Cardiac muscle cell (in vitro differentiated cells and primary cell): ENCODE data around the gene ISX. TPM values are rescaled to one million over a fixed set of nuclear protein-coding genes. Genes with fewer than 3 reads are reported as not detected.

Experiments used
- DNase-seq, 2 donors: peaks; one replicate each; pipeline versions ENCODE4 v3.0.0 to v3.0.0-alpha.2; 2010 to 2017; ENCODE audit warnings: low read depth in 1 of 2, low spot score in 1 of 2
- H3K27ac ChIP-seq: fragments of 200-600 bp; sonication (generic); 2 replicates; pipeline ENCODE4 v1.5.1; 2016
- H3K27me3 ChIP-seq: fragments of 200-600 bp; sonication (generic); 2 replicates; pipeline ENCODE4 v1.6.0; 2016; ENCODE audit warnings: control low read depth
- H3K36me3 ChIP-seq: fragments of 200-600 bp; sonication (generic); 2 replicates; pipeline ENCODE4 v1.5.1; 2016; ENCODE audit warnings: control low read depth
- H3K4me1 ChIP-seq: fragments of 200-600 bp; sonication (generic); 2 replicates; pipeline ENCODE4 v1.8.1; 2017; ENCODE audit warnings: low read depth, mild to moderate bottlenecking, mixed run types
- H3K4me3 ChIP-seq: fragments of 200-600 bp; sonication (generic); 2 replicates; pipeline ENCODE4 v1.5.1; 2016; ENCODE audit warnings: mild to moderate bottlenecking
- H3K9me3 ChIP-seq: fragments of 200-600 bp; sonication (generic); 2 replicates; pipeline ENCODE4 v1.5.1; 2017; ENCODE audit warnings: low read depth, mild to moderate bottlenecking, control low read depth
- polyA plus RNA-seq: library from polyadenylated mRNA; unstranded; fragments of >200 nt; fragmentation: Nextera tagmentation; extraction: Ambion mirVana; gene quantifications from 2 replicates; pipeline ENCODE4 v1.2.1, GENCODE V29; 2016
- total RNA-seq: library from RNA; depleted of rRNA; stranded (reverse); fragments of >200 nt; gene quantifications from 2 replicates; pipeline ENCODE4 v1.2.3, GENCODE V29; 2016
- TF ChIP-seq, protein P1 (sequence below): IDR thresholded peaks from 2 replicates; pipeline ENCODE4 v1.5.1; 2012; ENCODE audit warnings: low read depth, mild to moderate bottlenecking, low read length

The ISX gene
- not detected in 2 replicates for total RNA-seq
- polyA plus RNA-seq = not detected in 2 replicates

GRCh38 chr22:35065796-35066218, at the start of gene ISX:
TSS of gene ISX (plus strand) at chr22:35066158. CDS start at chr22:35067088, 930 bp downstream.
- no peaks in the 10 kb centered on the region for H3K9me3 ChIP-seq
- no peaks in the 10 kb centered on the region for H3K27me3 ChIP-seq
- no peaks in the 10 kb centered on the region for H3K4me1 ChIP-seq
- no peak within 1 kb of the TSS for H3K4me3 ChIP-seq
- no peaks in the 10 kb centered on the region for H3K36me3 ChIP-seq
- TF ChIP-seq, protein P1, sequence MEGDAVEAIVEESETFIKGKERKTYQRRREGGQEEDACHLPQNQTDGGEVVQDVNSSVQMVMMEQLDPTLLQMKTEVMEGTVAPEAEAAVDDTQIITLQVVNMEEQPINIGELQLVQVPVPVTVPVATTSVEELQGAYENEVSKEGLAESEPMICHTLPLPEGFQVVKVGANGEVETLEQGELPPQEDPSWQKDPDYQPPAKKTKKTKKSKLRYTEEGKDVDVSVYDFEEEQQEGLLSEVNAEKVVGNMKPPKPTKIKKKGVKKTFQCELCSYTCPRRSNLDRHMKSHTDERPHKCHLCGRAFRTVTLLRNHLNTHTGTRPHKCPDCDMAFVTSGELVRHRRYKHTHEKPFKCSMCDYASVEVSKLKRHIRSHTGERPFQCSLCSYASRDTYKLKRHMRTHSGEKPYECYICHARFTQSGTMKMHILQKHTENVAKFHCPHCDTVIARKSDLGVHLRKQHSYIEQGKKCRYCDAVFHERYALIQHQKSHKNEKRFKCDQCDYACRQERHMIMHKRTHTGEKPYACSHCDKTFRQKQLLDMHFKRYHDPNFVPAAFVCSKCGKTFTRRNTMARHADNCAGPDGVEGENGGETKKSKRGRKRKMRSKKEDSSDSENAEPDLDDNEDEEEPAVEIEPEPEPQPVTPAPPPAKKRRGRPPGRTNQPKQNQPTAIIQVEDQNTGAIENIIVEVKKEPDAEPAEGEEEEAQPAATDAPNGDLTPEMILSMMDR = no peak
- DNase-seq = no peak
- no peak within 1 kb of the TSS for H3K27ac ChIP-seq

DNA sequence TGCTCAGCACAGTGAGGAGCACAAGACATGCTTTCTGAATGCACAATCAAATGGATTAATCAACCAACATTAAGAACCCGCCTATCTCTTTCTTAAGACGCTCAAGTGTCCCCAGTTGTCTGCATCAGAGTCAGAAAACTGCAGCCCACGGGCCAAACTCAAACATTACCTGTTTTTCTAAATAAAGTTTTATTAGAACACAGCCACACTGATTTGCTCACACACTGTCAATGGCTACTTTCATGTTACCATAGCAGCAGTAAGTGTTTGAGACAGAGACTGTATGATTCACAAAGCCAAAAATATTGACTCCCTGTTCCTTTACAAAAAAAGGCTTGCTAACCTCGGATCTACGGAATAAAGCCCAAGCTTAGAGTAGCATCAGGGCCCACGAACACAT, 49.0 kb upstream of the ISX start:
- no peaks in the 10 kb centered on the region for H3K9me3 ChIP-seq
- no peak for DNase-seq
- TF ChIP-seq, protein P1 = no peak
- H3K27ac ChIP-seq = no peak overlapping the region
- no peaks in the 10 kb centered on the region for H3K4me1 ChIP-seq
- H3K36me3 ChIP-seq = no peaks in the 10 kb centered on the region
- H3K27me3 ChIP-seq = no peaks in the 10 kb centered on the region
- H3K4me3 ChIP-seq = no peak overlapping the region

DNA sequence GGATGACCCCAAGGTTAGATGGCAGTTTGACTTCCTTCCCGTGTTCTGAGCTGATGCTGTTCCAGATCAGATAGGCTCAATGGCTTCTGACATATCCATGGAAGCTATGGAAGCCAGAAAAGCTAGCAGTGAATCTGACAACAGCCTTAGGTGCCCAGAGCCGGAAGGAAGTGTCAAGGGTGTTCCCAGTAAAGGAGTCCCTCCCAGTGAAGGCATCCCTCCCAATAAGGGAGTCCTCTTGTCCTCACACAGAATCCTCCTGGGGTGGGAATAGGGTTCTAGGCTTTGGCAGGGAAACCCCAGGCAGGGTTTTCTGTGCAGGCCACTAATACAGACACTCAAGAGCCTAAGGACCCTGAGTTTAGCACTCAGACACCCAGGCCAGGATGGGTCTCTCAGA, 47.0 kb upstream of the ISX start:
- Histone ChIP-seq H3K27me3 (no peaks in the 10 kb centered on the region), H3K9me3 (no peaks in the 10 kb centered on the region), H3K36me3 (no peaks in the 10 kb centered on the region), H3K4me1 (no peaks in the 10 kb centered on the region), H3K27ac (no peak overlapping the region), H3K4me3 (no peak overlapping the region)
- no peak for DNase-seq
- TF ChIP-seq, protein P1 = no peak

GRCh38 chr22:35020517-35020916, 45.4 kb upstream of the ISX start:
- no peaks in the 10 kb centered on the region for H3K27me3 ChIP-seq
- no peaks in the 10 kb centered on the region for H3K9me3 ChIP-seq
- H3K4me3 ChIP-seq = no peak overlapping the region
- H3K27ac ChIP-seq = no peak overlapping the region
- no peaks in the 10 kb centered on the region for H3K4me1 ChIP-seq
- TF ChIP-seq, protein P1 = no peak
- no peak for DNase-seq
- no peaks in the 10 kb centered on the region for H3K36me3 ChIP-seq

DNA sequence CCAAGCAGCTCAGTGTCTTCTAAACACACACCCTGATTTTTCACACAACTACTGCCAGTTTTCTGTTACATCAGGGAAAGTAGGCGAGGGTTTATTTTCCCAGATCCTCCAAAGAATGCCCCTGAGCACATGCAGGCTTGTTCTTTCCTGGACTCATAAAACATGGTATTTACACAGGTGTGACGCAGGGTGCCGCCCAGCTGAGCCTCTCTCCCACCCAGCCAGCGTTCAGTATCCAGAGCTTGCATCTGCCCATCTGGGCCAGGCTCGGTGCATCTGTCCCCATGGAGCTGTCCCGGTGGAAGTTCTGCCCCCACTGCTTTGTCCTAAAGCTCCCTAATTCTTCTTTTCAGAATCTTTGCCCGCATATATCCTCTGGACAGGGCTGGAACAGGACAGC, 44.8 kb upstream of the ISX start:
- TF ChIP-seq, protein P1 = no peak
- Histone ChIP-seq H3K27ac (no peak overlapping the region), H3K4me3 (no peak overlapping the region), H3K4me1 (no peaks in the 10 kb centered on the region), H3K27me3 (no peaks in the 10 kb centered on the region), H3K9me3 (no peaks in the 10 kb centered on the region), H3K36me3 (no peaks in the 10 kb centered on the region)
- DNase-seq = no peak

DNA sequence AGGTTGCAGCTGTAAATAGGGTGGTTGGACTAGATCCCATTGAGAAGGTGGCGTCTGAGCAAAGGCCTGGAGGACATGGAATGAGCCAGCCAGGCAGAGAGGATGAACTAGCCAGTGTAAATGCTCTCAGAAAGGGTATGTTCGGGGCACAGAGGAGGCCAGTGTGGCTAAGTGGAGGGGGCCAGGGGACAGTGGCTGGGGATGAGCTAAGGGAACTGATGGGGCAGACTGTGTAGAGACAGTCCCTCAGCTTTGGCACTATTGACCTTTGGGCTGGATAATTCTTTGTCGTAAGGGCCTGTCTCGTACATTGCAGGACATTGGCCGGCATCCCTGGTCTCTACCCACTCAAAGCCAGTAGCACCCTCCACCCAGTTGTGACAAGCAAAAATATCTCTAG, 43.7 kb upstream of the ISX start:
- TF ChIP-seq, protein P1 = no peak
- no peak for DNase-seq
- Histone ChIP-seq H3K4me1 (no peaks in the 10 kb centered on the region), H3K4me3 (no peak overlapping the region), H3K27me3 (no peaks in the 10 kb centered on the region), H3K9me3 (no peaks in the 10 kb centered on the region), H3K36me3 (no peaks in the 10 kb centered on the region), H3K27ac (no peak overlapping the region)
